C4-2B (cell line): Measurements from ENCODE around the gene ZNF316.

ENCODE experiments used
- CTCF ChIP-seq: fragments of 450-650 bp; conservative IDR thresholded peaks from 2 replicates; pipeline ENCODE4 v1.5.1; 2017; ENCODE audit warnings: mild to moderate bottlenecking
- ZFX ChIP-seq: fragments of 450-650 bp; IDR thresholded peaks from 2 replicates; pipeline ENCODE4 v1.6.1; 2017

GRCh38 chr7:6608081-6608480 is 29.0 kb upstream of the ZNF316 start:
- no peak for TF ChIP-seq CTCF
- TF ChIP-seq ZFX: no peak
